K562 (cell line): ENCODE data around the gene DLG4. TPM values are rescaled to one million over a fixed set of nuclear protein-coding genes. Genes with fewer than 3 reads are reported as not detected.

Experiments used
- AFF1 ChIP-seq, 2 experiments: fragments of 450-650 bp; IDR thresholded peaks; 2 replicates each; pipeline ENCODE4 v1.6.1; 2018; ENCODE audit warnings: mild to moderate bottlenecking in 2 of 2, low read depth in 1 of 2; ENCODE audit not compliant: partially characterized antibody in 2 of 2
- CCNT2 ChIP-seq: IDR thresholded peaks from 2 replicates; pipeline ENCODE4 v1.6.1; 2011; ENCODE audit warnings: borderline replicate concordance, low read depth, mild to moderate bottlenecking, moderate library complexity, mixed read lengths, low read length; ENCODE audit not compliant: insufficient read length; ENCODE audit errors: extremely low read depth
- CGGBP1 ChIP-seq: fragments of 250-450 bp; sonication (Bioruptor Pico); IDR thresholded peaks from 2 replicates; pipeline ENCODE4 v1.9.0; 2021; ENCODE audit warnings: mild to moderate bottlenecking
- CXXC5 ChIP-seq: fragments of 250-450 bp; sonication (Bioruptor Pico); IDR thresholded peaks from 2 replicates; pipeline ENCODE4 v1.8.0; 2022; ENCODE audit warnings: inconsistent platforms, mild to moderate bottlenecking, moderate library complexity
- EP400 ChIP-seq: fragments of 450-650 bp; IDR thresholded peaks from 2 replicates; pipeline ENCODE4 v1.6.1; 2017; ENCODE audit warnings: antibody characterized with exemption, mild to moderate bottlenecking, moderate library complexity
- ETV1 ChIP-seq: fragments of 450-650 bp; conservative IDR thresholded peaks from 2 replicates; pipeline ENCODE4 v1.6.1; 2016; ENCODE audit warnings: missing genetic modification characterization, control low read depth, low read depth, missing compliant biosample characterization
- MEIS2 ChIP-seq: fragments of 450-650 bp; IDR thresholded peaks from 2 replicates; pipeline ENCODE4 v1.6.1; 2014; ENCODE audit warnings: mild to moderate bottlenecking; ENCODE audit not compliant: partially characterized antibody
- PKNOX1 ChIP-seq: fragments of 450-650 bp; IDR thresholded peaks from 2 replicates; pipeline ENCODE4 v1.6.1; 2016
- POLR2AphosphoS5 ChIP-seq: IDR thresholded peaks from 2 replicates; pipeline ENCODE4 v1.6.1; 2011; ENCODE audit warnings: mild to moderate bottlenecking, low read depth, low read length, moderate library complexity; ENCODE audit not compliant: control insufficient read depth, insufficient read depth
- STAT5B ChIP-seq: fragments of 250-450 bp; sonication (Bioruptor Pico); IDR thresholded peaks from 2 replicates; pipeline ENCODE4 v1.8.0; 2021; ENCODE audit warnings: mild to moderate bottlenecking, inconsistent platforms
- TAF9B ChIP-seq: fragments of 450-650 bp; IDR thresholded peaks from 2 replicates; pipeline ENCODE4 v1.6.1; 2018; ENCODE audit warnings: mild to moderate bottlenecking; ENCODE audit not compliant: partially characterized antibody
- ZHX1 ChIP-seq: fragments of 150-350 bp; conservative IDR thresholded peaks from 2 replicates; pipeline ENCODE4 v1.6.1; 2014; ENCODE audit warnings: low read length
- ZNF212 ChIP-seq: fragments of 450-650 bp; formaldehyde crosslinking; IDR thresholded peaks from 2 replicates; pipeline ENCODE4 v1.4.0; 2020; ENCODE audit warnings: mild to moderate bottlenecking
- ZNF699 ChIP-seq: fragments of 250-450 bp; sonication (Bioruptor Pico); IDR thresholded peaks from 2 replicates; pipeline ENCODE4 v1.8.0; 2021; ENCODE audit warnings: mild to moderate bottlenecking, moderate library complexity; ENCODE audit not compliant: insufficient replicate concordance
- ZNF766 ChIP-seq: fragments of 200-800 bp; sonication (Bioruptor generic); conservative IDR thresholded peaks from 2 replicates; pipeline ENCODE4 v1.6.1; 2016; ENCODE audit warnings: missing genetic modification characterization, missing compliant biosample characterization
- polyA plus RNA-seq, 8 experiments: library from polyadenylated mRNA; depleted of rRNA in 4 of 8; stranded (reverse) in 5 of 8; unstranded in 3 of 8; fragments of >200 nt; fragmentation: Nextera tagmentation in 2 of 8; fragmentation: Illumina TruSeq in 1 of 8; extraction: Ambion mirVana in 2 of 8; extraction: Trizol in 1 of 8; gene quantifications; 2 replicates each; pipeline versions ENCODE4 v1.2.1 to v1.2.3, GENCODE V29; 2011 to 2014; ENCODE audit warnings: inconsistent platforms in 1 of 8, missing spikeins in 1 of 8
- total RNA-seq, 7 experiments: library from RNA; depleted of rRNA in 6 of 7; stranded (reverse); fragments of >200 nt in 6 of 7; fragmentation: Illumina TruSeq in 2 of 7; extraction: Trizol in 2 of 7; gene quantifications; 2 replicates each; pipeline versions ENCODE4 v1.2.1 to v1.2.3, GENCODE V29; 2011 to 2021; ENCODE audit warnings: low replicate concordance in 1 of 7
- TF ChIP-seq, protein P1 (sequence below): sonication (generic); formaldehyde crosslinking; IDR thresholded peaks from 2 replicates; pipeline ENCODE4 v1.8.0; 2022; ENCODE audit warnings: missing genetic modification reagents, mild to moderate bottlenecking, moderate library complexity, borderline replicate concordance

DLG4 gene
- total and polyA plus RNA-seq, 9 of the 15 experiments (the other 6 are each of a cell fraction or from before 2014, with no cell fraction given) = 0.03 to 12.0 (median 4.1) TPM

DNA sequence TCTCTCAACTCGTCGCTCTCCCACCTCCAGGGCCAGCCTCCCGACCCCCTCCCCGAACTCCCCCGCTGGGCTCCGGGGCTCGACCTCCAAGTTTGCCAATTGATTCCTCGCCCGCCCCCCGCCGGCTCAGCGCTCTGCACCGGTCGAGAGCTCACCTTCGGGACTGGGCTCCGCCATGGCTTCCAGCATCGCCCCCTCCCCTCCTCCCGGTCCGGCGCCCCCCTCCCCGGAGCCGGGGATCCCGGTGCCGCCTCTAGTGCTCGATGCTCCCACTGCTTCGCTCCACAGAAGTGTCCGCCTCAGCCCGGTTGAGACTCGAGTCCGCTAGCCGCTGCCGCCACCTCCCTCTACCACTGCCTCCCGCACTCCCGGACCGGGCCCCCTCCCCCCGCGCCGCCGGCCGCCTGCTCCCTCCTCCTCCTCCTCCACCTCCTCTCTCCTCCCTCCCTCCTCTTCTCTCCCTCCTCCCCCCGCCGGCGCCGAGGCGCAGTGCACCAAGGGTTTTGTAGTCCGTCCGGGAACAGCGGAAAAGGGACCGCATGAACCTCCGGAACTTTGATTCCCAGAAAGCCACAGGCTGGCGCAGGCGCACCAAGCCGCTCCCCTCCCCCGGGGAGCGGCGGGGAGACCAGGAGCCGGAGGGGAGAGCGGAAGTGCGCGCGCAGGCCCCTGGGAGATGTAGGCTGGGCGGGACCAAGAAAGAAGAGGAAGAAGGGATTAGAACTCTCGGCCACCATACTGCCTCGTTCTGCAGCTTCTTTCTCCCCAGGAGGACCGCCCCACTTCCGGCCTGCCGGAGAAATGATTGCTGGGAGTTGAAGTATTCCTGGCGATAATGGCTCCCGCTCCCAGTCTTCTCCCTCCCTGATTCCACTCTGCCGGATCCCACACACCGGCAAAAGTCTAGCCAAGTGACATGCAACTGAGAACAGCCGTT is 19.7 kb upstream of the DLG4 start, which contains the start of gene PHF23 (continued):
- TF ChIP-seq AFF1 (IDR thresholded peaks at IDR 0.05; ENCODE audit: low read depth in 1 of 2, partially characterized antibody in 2 of 2) (peak in 1 of 2 experiments; percentile 97), STAT5B (CRISPR knock-in tag) (no peak), ZHX1 (no peak), EP400 (peak; percentile 59), PKNOX1 (peak; percentile 79), ZNF699 (no peak), POLR2AphosphoS5 (0 out of 2 replicates have a peak, but pooled peaks have one; percentile 46), CGGBP1 (CRISPR knock-in tag) (no peak), CCNT2 (peak; percentile 69), ZNF766 (CRISPR knock-in tag) (peak; percentile 74), TAF9B (peak; percentile 25), CXXC5 (CRISPR knock-in tag) (peak; percentile 53), ETV1 (tag) (peak; percentile 85), ZNF212 (CRISPR knock-in tag) (no peak), MEIS2 (peak; percentile 78)
- TF ChIP-seq, protein P1, sequence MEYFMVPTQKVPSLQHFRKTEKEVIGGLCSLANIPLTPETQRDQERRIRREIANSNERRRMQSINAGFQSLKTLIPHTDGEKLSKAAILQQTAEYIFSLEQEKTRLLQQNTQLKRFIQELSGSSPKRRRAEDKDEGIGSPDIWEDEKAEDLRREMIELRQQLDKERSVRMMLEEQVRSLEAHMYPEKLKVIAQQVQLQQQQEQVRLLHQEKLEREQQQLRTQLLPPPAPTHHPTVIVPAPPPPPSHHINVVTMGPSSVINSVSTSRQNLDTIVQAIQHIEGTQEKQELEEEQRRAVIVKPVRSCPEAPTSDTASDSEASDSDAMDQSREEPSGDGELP (CRISPR knock-in tag) = peak; percentile 70; the same call in 1 of the 2 replicates
